Activated T-cell treated with anti-CD3 and anti-CD28 coated beads for 1 hour (primary cell): ENCODE measurements around the gene VRK1.

Experiments used
- DNase-seq: peaks from one replicate; pipeline ENCODE4 v3.0.0-alpha.2; 2020; ENCODE audit warnings: low read depth

VRK1 gene

GRCh38 chr14:96888158-96888557 is 91.0 kb downstream of the VRK1 start:
- no peak for DNase-seq

DNA sequence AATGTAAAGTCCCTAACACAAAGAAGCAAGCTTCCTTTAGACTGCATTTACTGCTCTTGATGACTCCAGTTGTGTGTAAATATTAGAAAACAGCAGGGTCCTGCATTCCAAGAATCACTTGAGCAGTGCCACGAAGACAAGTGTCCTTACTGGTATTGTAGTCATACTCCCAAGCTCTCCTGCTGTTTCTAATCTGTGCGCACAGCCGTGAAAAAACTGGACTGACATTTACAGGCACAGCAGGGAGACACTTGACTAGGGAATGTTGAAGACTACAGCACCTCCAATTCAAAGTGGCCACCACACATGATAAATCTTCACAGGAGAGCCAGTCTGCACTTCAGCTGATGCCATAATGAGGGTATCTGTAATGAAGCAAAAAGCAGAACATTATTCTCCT is 91.4 kb downstream of the VRK1 start:
- DNase-seq, result no peak

DNA sequence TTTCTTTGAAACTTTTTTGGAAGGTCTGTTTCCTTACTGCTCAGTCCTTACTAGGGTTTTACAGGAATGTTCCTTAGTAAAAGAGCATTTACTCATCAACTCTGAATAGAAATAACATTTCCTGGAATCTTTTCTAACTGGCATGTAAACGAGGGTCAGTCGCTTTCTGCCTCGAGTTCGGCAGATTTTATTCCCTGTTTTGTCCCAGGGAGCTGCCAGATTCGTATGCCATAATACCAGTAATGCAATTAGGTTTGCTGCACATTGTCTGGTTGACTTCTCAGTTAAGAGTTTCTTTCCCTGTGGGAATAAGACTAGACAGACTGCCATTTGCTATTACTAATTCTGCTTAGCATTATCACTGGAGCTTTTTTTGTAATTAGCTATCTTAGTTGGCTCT is 91.9 kb downstream of the VRK1 start:
- DNase-seq, result no peak

DNA sequence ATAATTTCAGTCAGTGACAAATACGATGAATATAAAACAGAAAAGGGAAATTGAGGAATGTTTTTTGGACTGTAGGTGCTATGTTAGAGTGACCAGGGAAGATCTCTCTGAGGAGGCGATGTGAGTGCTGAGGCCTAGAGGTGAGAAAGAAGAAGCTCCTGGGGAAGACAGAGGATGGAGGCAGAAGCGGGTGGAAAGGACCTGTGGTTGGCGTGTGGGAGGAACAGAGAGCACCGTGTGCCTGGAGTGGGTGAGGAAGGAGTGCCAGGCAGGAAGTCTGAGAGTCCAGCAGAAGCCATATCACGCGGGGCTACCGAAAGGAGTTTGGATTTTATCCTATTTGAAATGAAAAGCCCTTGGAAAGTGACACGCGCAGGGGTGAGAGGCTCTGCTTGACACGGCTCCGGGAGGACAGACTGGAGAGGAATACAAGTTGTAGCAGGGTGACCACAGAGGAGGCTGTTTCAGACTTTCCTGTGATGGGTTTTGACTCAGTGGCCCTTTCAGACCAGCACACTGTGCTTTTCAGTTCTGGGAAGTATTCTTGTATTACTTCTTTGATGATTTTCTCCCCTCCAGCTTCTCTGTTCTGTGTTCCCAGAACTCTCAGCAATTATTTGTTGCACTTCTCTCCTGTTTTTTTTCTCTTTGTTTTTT is 96.9 kb downstream of the VRK1 start:
- no peak for DNase-seq

DNA sequence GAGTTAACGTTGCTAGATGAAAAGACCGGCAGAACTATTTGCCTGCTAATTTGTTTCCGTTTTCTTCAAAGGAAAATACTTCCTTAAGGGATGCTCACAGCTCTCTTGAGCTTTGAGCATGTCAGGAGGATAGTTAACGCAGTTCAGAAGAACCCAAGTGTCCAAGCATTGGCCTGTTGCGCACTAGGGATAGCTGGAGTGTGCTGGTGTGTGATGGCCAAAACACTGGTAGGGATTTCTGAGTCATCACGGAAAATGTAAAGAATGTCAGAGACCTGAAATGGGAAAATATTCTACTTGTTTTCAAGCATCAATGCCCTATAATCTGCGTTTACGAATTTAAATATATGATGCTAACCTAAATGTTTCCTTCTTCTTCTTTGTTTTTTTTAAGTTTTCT is 97.8 kb downstream of the VRK1 start:
- no peak for DNase-seq

GRCh38 chr14:96895658-96896271 is 98.6 kb downstream of the VRK1 start:
- no peak for DNase-seq

DNA sequence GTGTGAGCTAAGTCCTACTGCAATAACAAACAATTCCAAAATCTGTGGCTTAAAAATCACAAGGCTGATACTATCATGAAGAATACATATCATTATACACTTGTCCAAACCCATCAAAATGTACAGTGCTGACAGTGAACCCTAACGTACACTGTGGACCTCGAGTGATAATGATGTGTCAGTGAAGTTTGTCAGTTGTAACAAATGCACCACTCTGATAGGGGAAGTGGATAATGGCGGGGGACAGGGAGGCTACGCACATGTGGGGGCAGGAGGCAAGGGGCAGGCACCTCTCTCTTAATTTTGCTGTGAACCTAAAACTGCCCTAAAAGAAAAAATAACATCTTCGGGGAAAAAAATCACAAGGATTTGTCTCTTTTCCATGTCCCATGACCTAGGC is 100.0 kb downstream of the VRK1 start:
- no peak for DNase-seq

- DNase-seq, result no peak
Observed at GRCh38 chr14:96901227-96901626, 104.0 kb downstream of the VRK1 start.

DNA sequence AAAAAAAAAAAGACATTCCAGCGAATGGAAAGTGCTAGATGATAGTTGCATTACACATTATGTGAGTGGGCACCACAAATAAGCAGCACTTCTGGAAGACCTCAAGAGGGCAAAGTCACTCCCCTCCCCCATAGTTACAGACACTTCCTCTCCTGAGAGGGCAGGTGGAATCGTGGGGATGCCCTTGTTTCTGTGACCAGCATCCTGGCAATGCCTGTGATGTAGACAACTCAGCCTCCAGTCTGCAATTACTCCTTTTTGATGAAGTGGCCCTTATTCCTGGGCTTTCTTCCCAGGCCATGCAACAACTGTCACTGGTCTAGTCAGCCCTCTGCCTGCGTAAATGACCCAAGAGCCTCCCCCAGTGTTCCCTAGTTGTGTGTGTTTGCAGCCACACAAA is 104.8 kb downstream of the VRK1 start:
- DNase-seq, result no peak

- no peak for DNase-seq
Observed at GRCh38 chr14:96903444-96904023, 106.4 kb downstream of the VRK1 start.

DNA sequence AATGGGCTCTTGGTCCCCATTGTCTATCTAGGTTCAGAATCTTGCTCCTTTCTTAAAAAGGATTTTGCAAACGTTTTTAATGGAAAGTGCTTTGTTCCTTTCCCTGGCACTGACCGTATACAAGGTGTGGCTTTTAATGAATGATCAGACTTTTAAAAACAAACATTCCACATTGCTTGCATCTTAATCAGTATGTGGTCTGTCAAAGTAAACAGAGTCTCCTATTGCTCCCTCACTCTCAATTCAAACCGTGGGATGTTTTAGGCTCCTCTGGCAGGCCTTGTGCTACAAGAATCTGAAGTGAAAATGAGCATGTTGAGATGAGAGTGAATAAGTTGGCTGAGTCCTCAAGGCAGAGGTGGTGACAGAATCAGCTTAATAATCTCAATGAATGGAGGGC is 107.0 kb downstream of the VRK1 start:
- no peak for DNase-seq

GRCh38 chr14:96905065-96905464 is 107.9 kb downstream of the VRK1 start:
- no peak for DNase-seq

DNA sequence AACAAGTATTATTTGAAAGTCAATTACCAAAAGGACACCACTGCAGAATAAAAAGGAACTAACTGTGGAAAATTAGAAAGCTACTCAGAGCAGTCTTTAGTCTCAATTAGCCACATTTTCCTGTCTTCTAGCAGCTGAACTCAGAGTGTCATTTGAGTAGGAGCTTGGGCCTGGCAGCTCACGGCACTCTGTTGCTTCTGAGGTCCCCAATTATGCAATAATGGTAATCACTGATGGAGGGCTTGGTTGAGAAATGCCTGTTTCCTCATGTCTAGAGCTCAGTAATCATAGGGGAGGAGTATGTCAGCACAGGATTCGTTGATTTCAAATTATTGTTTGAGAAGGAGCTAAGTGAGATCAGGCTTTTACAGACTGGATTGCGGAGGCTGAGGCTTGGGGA is 108.6 kb downstream of the VRK1 start:
- no peak for DNase-seq

DNA sequence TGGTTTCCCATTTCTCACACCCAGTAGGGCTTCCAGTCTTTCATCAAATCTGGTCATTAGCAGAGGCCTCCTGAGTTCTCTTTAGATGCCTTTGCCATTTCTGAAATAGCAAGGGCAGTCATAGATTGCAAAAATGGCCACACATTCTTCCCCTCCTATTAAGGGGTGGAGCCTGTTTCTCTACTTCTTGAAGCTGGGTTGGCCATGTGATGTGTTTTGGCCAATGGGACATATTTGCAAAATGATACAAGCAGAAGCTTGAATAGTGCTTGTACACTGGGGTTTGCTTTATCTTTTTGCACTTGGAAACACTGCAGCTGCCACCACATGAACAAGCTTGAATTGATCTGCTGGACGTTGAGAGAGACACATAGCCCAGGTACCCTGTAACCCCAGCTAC is 109.3 kb downstream of the VRK1 start:
- DNase-seq, result no peak

DNA sequence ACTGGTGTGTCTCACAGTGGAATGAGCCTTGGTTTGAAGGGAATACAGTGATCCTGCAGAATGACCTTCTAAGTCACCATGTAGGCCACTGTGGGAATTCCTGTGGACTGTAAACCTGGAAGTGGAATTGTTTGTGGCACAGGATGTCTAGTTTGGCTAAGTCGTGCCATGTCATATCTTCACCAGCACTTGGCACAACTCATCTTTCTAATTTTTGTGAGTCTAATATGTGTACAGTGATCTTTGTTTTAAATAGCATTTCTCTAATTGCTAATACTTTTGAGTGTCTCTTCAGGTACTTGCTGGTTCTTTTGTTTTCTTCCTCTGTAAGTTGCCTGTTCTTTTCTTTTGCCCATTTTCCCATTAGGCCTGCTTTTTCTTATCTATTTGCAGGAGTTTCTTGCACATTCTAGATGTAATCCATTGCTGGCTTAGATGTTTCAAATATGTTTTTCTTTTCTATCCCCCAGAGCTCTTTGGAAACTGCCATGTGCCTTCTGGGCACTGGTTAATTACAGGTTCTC is 112.7 kb downstream of the VRK1 start:
- no peak for DNase-seq

GRCh38 chr14:96911499-96912149 is 114.4 kb downstream of the VRK1 start:
- DNase-seq, result no peak

DNA sequence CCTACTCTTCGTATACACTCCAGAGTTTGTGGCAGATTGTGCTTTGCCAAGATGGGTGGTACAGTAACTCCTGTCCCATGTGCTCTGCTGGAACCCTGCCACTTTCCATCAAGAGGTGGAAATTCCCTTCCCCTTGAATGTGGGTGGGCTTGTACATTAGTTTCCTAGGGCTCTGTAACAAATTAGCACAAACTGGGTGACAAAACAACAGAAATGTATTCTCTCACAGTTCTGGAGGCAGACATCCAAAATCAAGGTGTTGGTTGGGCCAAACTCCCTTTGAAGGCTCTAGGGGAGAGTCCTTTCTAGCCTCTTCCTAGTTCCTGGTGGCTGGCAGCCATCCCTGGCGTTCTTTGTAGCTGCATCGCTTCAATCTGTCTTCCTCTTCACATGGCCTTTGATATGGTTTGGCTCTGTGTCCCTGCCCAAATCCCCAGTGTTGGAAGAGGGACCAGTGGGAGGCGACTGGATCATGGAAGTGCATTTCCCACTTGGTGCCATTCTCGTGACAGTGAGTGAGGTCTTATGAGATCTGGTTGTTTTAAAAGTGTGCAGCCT is 117.5 kb downstream of the VRK1 start:
- no peak for DNase-seq

DNA sequence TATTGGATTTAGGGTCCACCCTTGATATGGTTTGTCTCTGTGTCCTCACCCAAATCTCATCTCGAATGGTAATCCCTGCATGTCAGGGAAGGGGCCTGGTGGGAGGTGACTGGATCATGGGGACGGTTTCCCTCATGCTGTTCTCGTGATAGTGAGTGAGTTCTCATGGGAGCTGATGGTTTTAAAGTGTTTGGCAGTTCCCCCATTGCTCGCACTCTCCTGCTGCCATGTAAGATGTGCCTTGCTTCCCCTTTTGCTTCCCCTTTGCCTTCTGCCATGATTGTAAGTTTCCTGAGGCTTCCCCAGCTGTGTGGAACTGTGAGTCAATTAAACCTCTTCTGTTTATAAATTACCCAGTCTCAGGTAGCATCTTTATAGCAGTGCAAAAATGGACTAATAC is 118.3 kb downstream of the VRK1 start:
- no peak for DNase-seq

DNA sequence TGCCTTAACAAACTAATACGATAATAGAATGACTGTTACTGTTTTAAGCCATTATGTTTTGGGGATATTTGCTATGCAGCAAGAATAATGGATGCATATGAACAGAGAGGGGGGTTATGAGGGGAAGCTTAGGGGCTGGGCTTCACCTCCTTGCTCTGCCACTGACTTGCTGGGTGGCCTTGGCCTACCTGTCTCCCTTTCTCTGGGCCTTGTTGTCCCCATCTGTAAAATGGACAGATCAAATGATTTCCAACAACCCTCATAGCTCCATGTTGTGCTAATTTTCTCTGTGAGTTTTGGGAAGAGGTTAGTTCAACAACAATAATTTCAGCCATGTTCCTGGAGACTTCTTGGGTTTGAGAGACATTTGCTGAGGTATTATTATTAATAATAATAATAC is 119.6 kb downstream of the VRK1 start:
- DNase-seq, result no peak

- no peak for DNase-seq
Observed at GRCh38 chr14:96917442-96917963, 120.3 kb downstream of the VRK1 start.

- DNase-seq, result no peak
Observed at GRCh38 chr14:96920023-96920422, 122.8 kb downstream of the VRK1 start.

DNA sequence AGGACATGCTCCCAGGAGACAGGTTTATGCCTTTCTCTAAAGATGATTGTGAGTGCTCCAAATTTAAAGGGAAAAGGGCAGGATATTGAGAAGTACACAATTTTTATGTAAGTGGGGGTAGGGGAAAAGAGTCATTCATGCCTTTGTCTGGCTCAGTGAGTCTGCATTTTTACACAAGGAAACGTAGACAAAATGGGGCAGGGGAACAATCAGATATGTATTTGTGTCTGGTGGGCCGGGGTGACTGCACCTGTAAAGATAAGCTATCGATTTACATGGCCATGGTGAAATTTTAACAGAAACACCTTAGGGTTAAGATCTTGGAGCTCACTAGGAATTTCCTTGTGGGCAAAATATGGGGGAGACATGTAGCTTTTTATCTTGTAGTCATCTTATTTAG is 123.6 kb downstream of the VRK1 start:
- no peak for DNase-seq

DNA sequence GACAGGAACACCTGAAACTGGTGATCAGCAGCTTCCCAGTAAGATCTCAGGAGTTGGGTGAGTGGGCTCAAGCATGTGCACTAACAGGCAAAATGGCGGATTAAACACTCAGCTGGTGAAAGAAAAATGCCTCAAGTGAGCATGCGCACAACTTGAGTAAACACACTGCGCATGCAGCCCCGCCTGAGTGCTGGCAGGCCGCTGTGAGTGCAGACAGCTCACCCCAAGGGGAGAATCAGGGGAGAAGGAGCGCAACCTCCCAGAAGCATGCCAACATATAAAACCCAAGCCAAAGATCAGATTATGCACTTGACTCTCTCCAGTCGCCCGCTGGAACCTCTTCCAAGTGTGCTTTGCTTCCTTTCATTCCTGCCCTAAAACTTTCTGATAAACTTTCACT is 125.8 kb downstream of the VRK1 start:
- DNase-seq, result no peak
